Thyroid gland (tissue), 4 donors: ENCODE results near the gene SS18L1.

Experiments
- POLR2A ChIP-seq, 2 donors: fragments of 450-650 bp; IDR thresholded peaks; one replicate each; pipeline ENCODE4 v1.6.1; 2017; ENCODE audit warnings: antibody characterized with exemption in 2 of 2, mild to moderate bottlenecking in 2 of 2, moderate library complexity in 1 of 2
- TF ChIP-seq, protein P1 (sequence below), 6 experiments: fragments of 200-600 bp in 3 of 6; fragments of 450-650 bp in 3 of 6; sonication (generic) in 3 of 6; IDR thresholded peaks; one replicate each; pipeline ENCODE4 v1.5.1; 2016 to 2019; ENCODE audit warnings: antibody characterized with exemption in 6 of 6, mild to moderate bottlenecking in 2 of 6, inconsistent platforms in 1 of 6, moderate library complexity in 1 of 6

DNA sequence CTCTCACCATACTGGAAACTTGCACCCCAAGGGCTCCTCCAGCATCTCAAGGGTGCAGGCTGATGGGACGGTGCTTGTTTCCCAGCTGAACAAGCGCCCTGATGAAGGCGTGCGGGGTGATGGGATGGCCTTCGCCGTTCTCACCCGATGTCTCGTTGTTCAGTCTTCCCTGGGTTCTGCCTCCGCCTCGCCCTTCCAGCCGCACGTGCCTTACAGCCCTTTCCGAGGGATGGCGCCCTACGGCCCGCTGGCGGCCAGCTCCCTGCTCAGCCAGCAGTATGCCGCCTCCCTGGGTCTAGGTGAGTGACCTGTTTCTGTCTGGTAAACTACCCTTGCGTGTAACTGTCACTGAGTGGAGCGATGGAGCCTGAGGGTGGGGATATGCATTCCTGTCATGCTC, 17.4 kb upstream of the SS18L1 start:
- TF ChIP-seq, protein P1, sequence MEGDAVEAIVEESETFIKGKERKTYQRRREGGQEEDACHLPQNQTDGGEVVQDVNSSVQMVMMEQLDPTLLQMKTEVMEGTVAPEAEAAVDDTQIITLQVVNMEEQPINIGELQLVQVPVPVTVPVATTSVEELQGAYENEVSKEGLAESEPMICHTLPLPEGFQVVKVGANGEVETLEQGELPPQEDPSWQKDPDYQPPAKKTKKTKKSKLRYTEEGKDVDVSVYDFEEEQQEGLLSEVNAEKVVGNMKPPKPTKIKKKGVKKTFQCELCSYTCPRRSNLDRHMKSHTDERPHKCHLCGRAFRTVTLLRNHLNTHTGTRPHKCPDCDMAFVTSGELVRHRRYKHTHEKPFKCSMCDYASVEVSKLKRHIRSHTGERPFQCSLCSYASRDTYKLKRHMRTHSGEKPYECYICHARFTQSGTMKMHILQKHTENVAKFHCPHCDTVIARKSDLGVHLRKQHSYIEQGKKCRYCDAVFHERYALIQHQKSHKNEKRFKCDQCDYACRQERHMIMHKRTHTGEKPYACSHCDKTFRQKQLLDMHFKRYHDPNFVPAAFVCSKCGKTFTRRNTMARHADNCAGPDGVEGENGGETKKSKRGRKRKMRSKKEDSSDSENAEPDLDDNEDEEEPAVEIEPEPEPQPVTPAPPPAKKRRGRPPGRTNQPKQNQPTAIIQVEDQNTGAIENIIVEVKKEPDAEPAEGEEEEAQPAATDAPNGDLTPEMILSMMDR (IDR thresholded peaks at IDR 0.05): no peak
- TF ChIP-seq POLR2A (IDR thresholded peaks at IDR 0.05): no peak
